ENCODE data around the gene ASCC2.

ASCC2 gene

DNA sequence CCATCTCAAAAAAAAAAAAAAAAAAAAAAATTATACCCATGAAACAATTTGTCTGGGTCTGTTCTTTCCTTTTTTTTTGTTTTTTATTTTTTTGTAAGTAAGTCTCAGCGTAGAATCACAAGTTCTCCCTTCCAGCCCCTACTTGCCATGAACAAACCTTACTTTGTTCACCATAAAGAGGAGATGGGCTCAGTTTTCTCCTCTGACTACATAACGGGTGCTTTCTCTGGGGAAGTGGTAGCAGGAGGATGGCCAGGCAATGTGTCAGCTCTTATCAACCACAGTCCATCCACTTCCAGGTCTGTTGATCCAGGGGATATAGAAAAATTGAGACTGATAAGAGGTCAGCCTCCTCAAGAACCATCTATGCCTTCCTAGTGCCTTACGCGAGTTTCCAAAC, 11.0 kb downstream of the ASCC2 start:
- H3K4me2 ChIP-seq (ENCODE audit: low read length) = no peak overlapping the region
- no peaks in the 10 kb centered on the region for H3K27me3 ChIP-seq (ENCODE audit: control insufficient read depth, insufficient read depth, low read length)
- TF ChIP-seq, protein P1, sequence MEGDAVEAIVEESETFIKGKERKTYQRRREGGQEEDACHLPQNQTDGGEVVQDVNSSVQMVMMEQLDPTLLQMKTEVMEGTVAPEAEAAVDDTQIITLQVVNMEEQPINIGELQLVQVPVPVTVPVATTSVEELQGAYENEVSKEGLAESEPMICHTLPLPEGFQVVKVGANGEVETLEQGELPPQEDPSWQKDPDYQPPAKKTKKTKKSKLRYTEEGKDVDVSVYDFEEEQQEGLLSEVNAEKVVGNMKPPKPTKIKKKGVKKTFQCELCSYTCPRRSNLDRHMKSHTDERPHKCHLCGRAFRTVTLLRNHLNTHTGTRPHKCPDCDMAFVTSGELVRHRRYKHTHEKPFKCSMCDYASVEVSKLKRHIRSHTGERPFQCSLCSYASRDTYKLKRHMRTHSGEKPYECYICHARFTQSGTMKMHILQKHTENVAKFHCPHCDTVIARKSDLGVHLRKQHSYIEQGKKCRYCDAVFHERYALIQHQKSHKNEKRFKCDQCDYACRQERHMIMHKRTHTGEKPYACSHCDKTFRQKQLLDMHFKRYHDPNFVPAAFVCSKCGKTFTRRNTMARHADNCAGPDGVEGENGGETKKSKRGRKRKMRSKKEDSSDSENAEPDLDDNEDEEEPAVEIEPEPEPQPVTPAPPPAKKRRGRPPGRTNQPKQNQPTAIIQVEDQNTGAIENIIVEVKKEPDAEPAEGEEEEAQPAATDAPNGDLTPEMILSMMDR (IDR thresholded peaks at IDR 0.05) = no peak
- no peak overlapping the region for H2AFZ ChIP-seq
- H3K9ac ChIP-seq = no peak overlapping the region
- H3K4me3 ChIP-seq (ENCODE audit: low read depth, low read length) = no peak overlapping the region
- no peaks in the 10 kb centered on the region for H3K36me3 ChIP-seq (ENCODE audit: control insufficient read depth, insufficient read depth, low read length)
- no peaks in the 10 kb centered on the region for H3K4me1 ChIP-seq
- H3K27ac ChIP-seq = no peak overlapping the region
- no peaks in the 10 kb centered on the region for H3K9me3 ChIP-seq (ENCODE audit: control insufficient read depth, low read length)
- H3K79me2 ChIP-seq = no peaks in the 10 kb centered on the region

DNA sequence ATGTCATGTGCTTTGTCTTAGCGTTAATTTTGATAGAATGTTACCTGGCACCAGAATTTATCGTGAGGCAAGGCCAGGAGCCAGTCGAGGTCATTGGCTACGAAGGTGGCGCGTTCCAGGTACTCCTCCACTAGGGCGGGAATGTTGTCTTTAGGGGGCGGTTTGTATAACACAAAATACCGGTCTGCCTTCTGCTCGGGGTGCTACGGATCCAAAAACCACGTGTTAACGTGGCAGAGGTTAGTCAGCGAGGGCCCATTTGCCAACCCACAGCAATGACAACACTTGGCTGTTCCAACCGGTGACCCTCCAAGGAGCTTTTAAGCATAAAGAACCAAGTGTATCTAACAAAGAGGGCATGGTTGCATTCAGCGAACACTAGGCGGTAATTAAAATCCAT, 12.5 kb downstream of the ASCC2 start:
- H3K4me1 ChIP-seq = no peaks in the 10 kb centered on the region
- no peak overlapping the region for H2AFZ ChIP-seq
- no peak overlapping the region for H3K4me2 ChIP-seq (ENCODE audit: low read length)
- H3K4me3 ChIP-seq (ENCODE audit: low read depth, low read length) = no peak overlapping the region
- H3K9me3 ChIP-seq (ENCODE audit: control insufficient read depth, low read length) = no peaks in the 10 kb centered on the region
- no peak overlapping the region for H3K9ac ChIP-seq
- no peaks in the 10 kb centered on the region for H3K27me3 ChIP-seq (ENCODE audit: control insufficient read depth, insufficient read depth, low read length)
- H3K36me3 ChIP-seq (ENCODE audit: control insufficient read depth, insufficient read depth, low read length) = no peaks in the 10 kb centered on the region
- H3K79me2 ChIP-seq = no peaks in the 10 kb centered on the region
- H3K27ac ChIP-seq = no peak overlapping the region
- TF ChIP-seq, protein P1 (IDR thresholded peaks at IDR 0.05) = no peak

DNA sequence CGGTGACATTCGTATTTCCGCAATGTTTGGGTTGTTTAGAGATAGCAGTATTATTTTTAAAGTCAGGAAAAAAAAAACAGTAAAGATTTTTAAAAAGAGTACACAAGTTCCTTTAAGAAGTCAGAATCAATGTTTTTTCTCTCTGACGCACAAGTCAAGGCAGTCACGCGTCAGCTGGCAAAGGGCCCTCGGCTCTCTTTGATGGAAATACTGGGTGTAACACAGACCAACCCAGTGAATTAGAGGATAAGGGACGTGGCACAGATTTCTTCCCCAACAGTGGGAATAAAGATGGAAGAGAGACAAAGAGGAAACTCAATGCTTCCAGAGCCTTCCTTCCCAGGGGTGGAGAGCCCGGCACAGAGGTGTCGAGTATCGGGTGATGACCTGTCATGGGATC, 13.4 kb downstream of the ASCC2 start:
- TF ChIP-seq, protein P1 (IDR thresholded peaks at IDR 0.05) = no peak
- H3K27ac ChIP-seq = no peak overlapping the region
- H3K4me2 ChIP-seq (ENCODE audit: low read length) = no peak overlapping the region
- no peaks in the 10 kb centered on the region for H3K27me3 ChIP-seq (ENCODE audit: control insufficient read depth, insufficient read depth, low read length)
- H3K4me3 ChIP-seq (ENCODE audit: low read depth, low read length) = no peak overlapping the region
- H3K79me2 ChIP-seq = no peaks in the 10 kb centered on the region
- no peaks in the 10 kb centered on the region for H3K36me3 ChIP-seq (ENCODE audit: control insufficient read depth, insufficient read depth, low read length)
- H3K4me1 ChIP-seq = no peaks in the 10 kb centered on the region
- no peaks in the 10 kb centered on the region for H3K9me3 ChIP-seq (ENCODE audit: control insufficient read depth, low read length)
- no peak overlapping the region for H2AFZ ChIP-seq
- no peak overlapping the region for H3K9ac ChIP-seq

DNA sequence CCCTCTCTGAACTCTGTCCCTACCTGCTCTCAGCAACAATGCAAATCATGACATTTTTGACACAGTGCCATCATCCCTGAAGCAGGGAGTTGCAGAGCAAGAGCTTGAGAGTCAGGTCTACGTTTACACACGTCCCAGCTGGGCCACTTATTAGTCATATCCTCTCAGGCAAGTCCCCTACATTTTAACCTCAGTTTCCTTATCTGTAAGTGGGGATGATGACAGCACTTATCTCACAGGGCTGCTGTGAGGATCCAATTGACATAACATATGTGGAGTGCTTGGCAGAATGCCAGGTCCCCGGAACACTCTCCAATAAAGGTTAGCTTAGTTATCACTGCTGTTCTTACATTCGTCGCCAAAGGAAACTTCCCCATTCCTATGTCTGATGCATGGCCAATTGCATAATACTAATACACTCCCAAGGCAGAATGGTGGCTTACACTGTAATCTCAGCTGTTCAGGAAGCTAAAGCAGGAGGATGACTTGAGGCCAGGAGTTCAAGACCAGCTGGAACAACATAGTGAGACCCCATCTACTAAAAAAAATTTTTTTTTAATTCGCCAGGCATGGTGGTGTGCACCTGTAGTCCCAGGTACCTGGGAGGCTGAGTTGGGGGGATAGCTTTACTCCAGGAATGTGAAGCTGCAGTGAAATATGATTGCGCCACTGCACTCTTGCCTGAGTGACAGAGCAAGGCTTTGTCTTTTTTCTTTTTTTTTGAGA, 16.6 kb downstream of the ASCC2 start:
- Histone ChIP-seq H3K4me2 (ENCODE audit: low read length) (no peak overlapping the region), H3K9me3 (ENCODE audit: control insufficient read depth, low read length) (no peaks in the 10 kb centered on the region), H3K27ac (no peak overlapping the region), H3K4me1 (no peaks in the 10 kb centered on the region), H3K36me3 (ENCODE audit: control insufficient read depth, insufficient read depth, low read length) (no peaks in the 10 kb centered on the region), H3K9ac (no peak overlapping the region), H3K4me3 (ENCODE audit: low read depth, low read length) (no peak overlapping the region), H2AFZ (no peak overlapping the region), H3K79me2 (no peaks in the 10 kb centered on the region), H3K27me3 (ENCODE audit: control insufficient read depth, insufficient read depth, low read length) (no peaks in the 10 kb centered on the region)
- TF ChIP-seq, protein P1 (IDR thresholded peaks at IDR 0.05) = no peak

DNA sequence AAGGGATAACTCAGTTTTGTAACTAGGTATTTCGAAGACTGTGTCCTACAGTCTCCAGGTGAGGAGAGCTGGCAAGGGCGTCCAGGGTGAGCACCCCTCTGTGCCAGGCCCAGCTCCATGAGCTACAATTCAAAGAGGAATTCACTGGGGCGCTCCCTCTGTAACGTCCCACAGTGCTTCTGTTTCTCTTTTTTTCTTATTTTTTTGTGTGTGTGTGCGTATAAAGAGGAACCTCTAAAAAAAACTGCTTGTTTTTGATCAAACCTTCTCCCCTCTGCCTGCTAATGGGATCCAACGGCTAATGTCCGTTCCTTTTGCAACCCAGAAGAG, 17.1 kb downstream of the ASCC2 start:
- no peaks in the 10 kb centered on the region for H3K36me3 ChIP-seq (ENCODE audit: control insufficient read depth, insufficient read depth, low read length)
- H3K27ac ChIP-seq = no peak overlapping the region
- H3K4me1 ChIP-seq = no peaks in the 10 kb centered on the region

More for the DNA sequence above, 17.1 kb downstream of the ASCC2 start:
- TF ChIP-seq, protein P1 (IDR thresholded peaks at IDR 0.05) = no peak
- Histone ChIP-seq H3K4me3 (ENCODE audit: low read depth, low read length) (no peak overlapping the region), H3K4me2 (ENCODE audit: low read length) (no peak overlapping the region), H2AFZ (no peak overlapping the region), H3K27me3 (ENCODE audit: control insufficient read depth, insufficient read depth, low read length) (no peaks in the 10 kb centered on the region), H3K9ac (no peak overlapping the region), H3K79me2 (no peaks in the 10 kb centered on the region), H3K9me3 (ENCODE audit: control insufficient read depth, low read length) (no peaks in the 10 kb centered on the region)
